Measurements from ENCODE around the gene SMIM8.

The SMIM8 gene

GRCh38 chr6:87351583-87351982 lies 29.2 kb downstream of the SMIM8 start:
- H4K8ac ChIP-seq (ENCODE audit: low read depth, low read length) = no peak overlapping the region
- H3K14ac ChIP-seq (ENCODE audit: low read length) = no peak overlapping the region
- H3K4me1 ChIP-seq (ENCODE audit: control insufficient read depth in 1 of 2, insufficient read depth in 2 of 2, low read length in 2 of 2) = no peaks in the 10 kb centered on the region
- H3K79me1 ChIP-seq (ENCODE audit: low read length) = no peaks in the 10 kb centered on the region
- H3K18ac ChIP-seq (ENCODE audit: low read length) = no peak overlapping the region
- H3K23ac ChIP-seq (ENCODE audit: low read length) = no peak overlapping the region
- H3K79me2 ChIP-seq (ENCODE audit: control insufficient read depth, insufficient read depth, low read length, poor library complexity) = no peaks in the 10 kb centered on the region
- H3K9me3 ChIP-seq (ENCODE audit: insufficient read depth, low read depth, low read length) = no peaks in the 10 kb centered on the region
- no peak overlapping the region for H2AK5ac ChIP-seq (ENCODE audit: low read length)
- H3K9ac ChIP-seq (ENCODE audit: low read length) = no peak overlapping the region
- H4K12ac ChIP-seq (ENCODE audit: low read depth, low read length) = no peak overlapping the region
- H2BK120ac ChIP-seq (ENCODE audit: insufficient read depth, low read length, poor library complexity) = no peak overlapping the region
- H2AFZ ChIP-seq (ENCODE audit: insufficient read depth, low read length, poor library complexity) = no peak overlapping the region
- H3K4ac ChIP-seq (ENCODE audit: low read depth, low read length) = no peak overlapping the region
- no peak overlapping the region for H3K4me2 ChIP-seq (ENCODE audit: low read length)
- no peaks in the 10 kb centered on the region for H3K27me3 ChIP-seq (ENCODE audit: insufficient read depth, low read length)
- WGBS (ENCODE audit: extremely low coverage, insufficient coverage, insufficient read length) = no CpG with 5 or more reads among the region's 1 CpG
- no peak overlapping the region for H3K4me3 ChIP-seq (ENCODE audit: low read depth, low read length)
- H2BK5ac ChIP-seq (ENCODE audit: low read depth, low read length, poor library complexity) = no peak overlapping the region
- peaks cover 0 to 2% of the 10 kb centered on the region in 2 experiments for H3K36me3 ChIP-seq (ENCODE audit: control insufficient read depth in 1 of 2, insufficient read depth in 2 of 2, low read length in 2 of 2)
- H3K27ac ChIP-seq (ENCODE audit: low read depth, low read length) = no peak overlapping the region
- no peak overlapping the region for H2BK12ac ChIP-seq (ENCODE audit: low read length)
- H4K91ac ChIP-seq (ENCODE audit: low read depth, low read length) = no peak overlapping the region
- no peak for DNase-seq

GRCh38 chr6:87356181-87356580 lies 33.8 kb downstream of the SMIM8 start:
- H3K18ac ChIP-seq (ENCODE audit: low read length) = no peak overlapping the region
- H3K4ac ChIP-seq (ENCODE audit: low read depth, low read length) = no peak overlapping the region
- no peak overlapping the region for H3K23ac ChIP-seq (ENCODE audit: low read length)
- H3K4me1 ChIP-seq (ENCODE audit: control insufficient read depth in 1 of 2, insufficient read depth in 2 of 2, low read length in 2 of 2) = no peaks in the 10 kb centered on the region
- no peak overlapping the region for H2AK5ac ChIP-seq (ENCODE audit: low read length)
- no peak overlapping the region for H4K8ac ChIP-seq (ENCODE audit: low read depth, low read length)
- H3K79me2 ChIP-seq (ENCODE audit: control insufficient read depth, insufficient read depth, low read length, poor library complexity) = no peaks in the 10 kb centered on the region
- H3K27me3 ChIP-seq (ENCODE audit: insufficient read depth, low read length) = no peaks in the 10 kb centered on the region
- H3K9me3 ChIP-seq (ENCODE audit: insufficient read depth, low read depth, low read length) = no peaks in the 10 kb centered on the region
- H2AFZ ChIP-seq (ENCODE audit: insufficient read depth, low read length, poor library complexity) = no peak overlapping the region
- no peak overlapping the region for H3K4me2 ChIP-seq (ENCODE audit: low read length)
- no peak overlapping the region for H3K14ac ChIP-seq (ENCODE audit: low read length)
- H3K9ac ChIP-seq (ENCODE audit: low read length) = no peak overlapping the region
- no peak overlapping the region for H3K27ac ChIP-seq (ENCODE audit: low read depth, low read length)
- H4K91ac ChIP-seq (ENCODE audit: low read depth, low read length) = no peak overlapping the region
- H3K4me3 ChIP-seq (ENCODE audit: low read depth, low read length) = no peak overlapping the region
- no peak overlapping the region for H4K12ac ChIP-seq (ENCODE audit: low read depth, low read length)
- H2BK12ac ChIP-seq (ENCODE audit: low read length) = no peak overlapping the region
- H2BK5ac ChIP-seq (ENCODE audit: low read depth, low read length, poor library complexity) = no peak overlapping the region
- no peak overlapping the region for H2BK120ac ChIP-seq (ENCODE audit: insufficient read depth, low read length, poor library complexity)
- no CpG with 5 or more reads among the region's 4 CpGs for WGBS (ENCODE audit: extremely low coverage, insufficient coverage, insufficient read length)
- H3K79me1 ChIP-seq (ENCODE audit: low read length) = no peaks in the 10 kb centered on the region
- H3K36me3 ChIP-seq (ENCODE audit: control insufficient read depth in 1 of 2, insufficient read depth in 2 of 2, low read length in 2 of 2) = peaks cover 0 to 2% of the 10 kb centered on the region in 2 experiments
- DNase-seq = no peak

- H3K27ac ChIP-seq (ENCODE audit: low read depth, low read length) = no peak overlapping the region
- H3K4me1 ChIP-seq (ENCODE audit: control insufficient read depth in 1 of 2, insufficient read depth in 2 of 2, low read length in 2 of 2) = no peaks in the 10 kb centered on the region
- no peak overlapping the region for H2AFZ ChIP-seq (ENCODE audit: insufficient read depth, low read length, poor library complexity)
- H2BK5ac ChIP-seq (ENCODE audit: low read depth, low read length, poor library complexity) = no peak overlapping the region
- no peaks in the 10 kb centered on the region for H3K79me2 ChIP-seq (ENCODE audit: control insufficient read depth, insufficient read depth, low read length, poor library complexity)
- H3K14ac ChIP-seq (ENCODE audit: low read length) = no peak overlapping the region
- no peak overlapping the region for H3K18ac ChIP-seq (ENCODE audit: low read length)
- H2BK120ac ChIP-seq (ENCODE audit: insufficient read depth, low read length, poor library complexity) = no peak overlapping the region
- no peaks in the 10 kb centered on the region for H3K27me3 ChIP-seq (ENCODE audit: insufficient read depth, low read length)
- H3K23ac ChIP-seq (ENCODE audit: low read length) = no peak overlapping the region
- H2AK5ac ChIP-seq (ENCODE audit: low read length) = no peak overlapping the region
- H4K91ac ChIP-seq (ENCODE audit: low read depth, low read length) = no peak overlapping the region
- no peak overlapping the region for H3K4ac ChIP-seq (ENCODE audit: low read depth, low read length)
- WGBS (ENCODE audit: extremely low coverage, insufficient coverage, insufficient read length) = no CpG with 5 or more reads among the region's 3 CpGs
- H3K79me1 ChIP-seq (ENCODE audit: low read length) = no peaks in the 10 kb centered on the region
- no peak overlapping the region for H4K12ac ChIP-seq (ENCODE audit: low read depth, low read length)
- H4K8ac ChIP-seq (ENCODE audit: low read depth, low read length) = no peak overlapping the region
- H3K4me2 ChIP-seq (ENCODE audit: low read length) = no peak overlapping the region
- no peaks in the 10 kb centered on the region for H3K36me3 ChIP-seq (ENCODE audit: control insufficient read depth in 1 of 2, insufficient read depth in 2 of 2, low read length in 2 of 2)
- H3K9me3 ChIP-seq (ENCODE audit: insufficient read depth, low read depth, low read length) = no peaks in the 10 kb centered on the region
- H3K9ac ChIP-seq (ENCODE audit: low read length) = no peak overlapping the region
- DNase-seq = no peak
- no peak overlapping the region for H2BK12ac ChIP-seq (ENCODE audit: low read length)
- H3K4me3 ChIP-seq (ENCODE audit: low read depth, low read length) = no peak overlapping the region
These were observed 35.2 kb downstream of the SMIM8 start for GRCh38 chr6:87357479-87358196.

GRCh38 chr6:87364602-87365252 lies 42.3 kb downstream of the SMIM8 start:
- Histone ChIP-seq H4K12ac (ENCODE audit: low read depth, low read length) (no peak overlapping the region), H3K18ac (ENCODE audit: low read length) (no peak overlapping the region), H2BK5ac (ENCODE audit: low read depth, low read length, poor library complexity) (no peak overlapping the region), H3K4ac (ENCODE audit: low read depth, low read length) (no peak overlapping the region), H3K9me3 (ENCODE audit: insufficient read depth, low read depth, low read length) (peaks cover 11% of the 10 kb centered on the region), H3K79me1 (ENCODE audit: low read length) (no peaks in the 10 kb centered on the region), H2BK12ac (ENCODE audit: low read length) (no peak overlapping the region), H3K36me3 (ENCODE audit: control insufficient read depth in 1 of 2, insufficient read depth in 2 of 2, low read length in 2 of 2) (no peaks in the 10 kb centered on the region), H2BK120ac (ENCODE audit: insufficient read depth, low read length, poor library complexity) (no peak overlapping the region), H3K9ac (ENCODE audit: low read length) (no peak overlapping the region), H3K79me2 (ENCODE audit: control insufficient read depth, insufficient read depth, low read length, poor library complexity) (no peaks in the 10 kb centered on the region), H4K91ac (ENCODE audit: low read depth, low read length) (no peak overlapping the region), H3K4me1 (ENCODE audit: control insufficient read depth in 1 of 2, insufficient read depth in 2 of 2, low read length in 2 of 2) (no peaks in the 10 kb centered on the region), H2AFZ (ENCODE audit: insufficient read depth, low read length, poor library complexity) (no peak overlapping the region), H3K4me3 (ENCODE audit: low read depth, low read length) (no peak overlapping the region), H3K27me3 (ENCODE audit: insufficient read depth, low read length) (no peaks in the 10 kb centered on the region), H3K23ac (ENCODE audit: low read length) (no peak overlapping the region), H3K27ac (ENCODE audit: low read depth, low read length) (no peak overlapping the region), H4K8ac (ENCODE audit: low read depth, low read length) (no peak overlapping the region), H3K4me2 (ENCODE audit: low read length) (no peak overlapping the region), H2AK5ac (ENCODE audit: low read length) (no peak overlapping the region), H3K14ac (ENCODE audit: low read length) (no peak overlapping the region)
- no CpG with 5 or more reads among the region's 5 CpGs for WGBS (ENCODE audit: extremely low coverage, insufficient coverage, insufficient read length)
- DNase-seq = no peak
